ENCODE data around the gene STX17. TPM values are rescaled to one million over a fixed set of nuclear protein-coding genes. Genes with fewer than 3 reads are reported as not detected.

The STX17 gene
- total and polyA plus RNA-seq, 2 of the 13 experiments (the other 11 are each of a cell fraction or from before 2014, with no cell fraction given): 8.3 to 25.7 TPM

- BruUV-seq (replicated peaks): no TSS peak
- Histone ChIP-seq H3K27me3 (ENCODE audit: control insufficient read depth in 1 of 2, insufficient read depth in 2 of 2, low read length in 2 of 2) (no peaks in the 10 kb centered on the region), H3K9me3 (ENCODE audit: low read length) (no peaks in the 10 kb centered on the region), H3K27ac (ENCODE audit: extremely low read length, insufficient read depth, low read length) (no peak overlapping the region), H3K9ac (ENCODE audit: insufficient read depth, low read depth, low read length) (no peak overlapping the region), H4K20me1 (ENCODE audit: insufficient read depth, low read length) (no peaks in the 10 kb centered on the region), H3K4me2 (ENCODE audit: low read depth, low read length) (no peak overlapping the region), H2AFZ (ENCODE audit: low read length) (no peak overlapping the region), H3K36me3 (replicated peaks in 1 of 2; ENCODE audit: control insufficient read depth in 1 of 2, insufficient read depth in 2 of 2, low read length in 2 of 2) (no peaks in the 10 kb centered on the region), H3K4me1 (ENCODE audit: insufficient read depth, low read length) (no peaks in the 10 kb centered on the region), H3K79me2 (ENCODE audit: insufficient read depth, low read length) (no peaks in the 10 kb centered on the region), H3K4me3 (replicated peaks in 1 of 3; ENCODE audit: insufficient read depth in 1 of 3, low read depth in 2 of 3, low read length in 3 of 3) (no peak overlapping the region)
- CTCF ChIA-PET (ENCODE audit: low intra/inter-chr PET ratio, low total read pairs): no interaction called here
- ATAC-seq (no peak), DNase-seq (ENCODE audit: low spot score) (no peak), FAIRE-seq (no peak)
- POLR2A ChIA-PET: no interaction called here
- in situ Hi-C loops (cut with HindIII; ENCODE audit: extremely low pct_ligation_motif_present, low pct_unique_long_range_greater_than_20kb) (no loop called here), intact Hi-C loops (cut with micrococcal nuclease; ENCODE audit: unreplicated experiment) (loop anchor here (1.0 kb wide), 1 partner anchor 38 kb away; no protein-coding TSS in a partner anchor)
- WGBS (ENCODE audit: low lambda C conversion rate): 85% methylated on average over 2 of the region's 2 CpGs
- TF ChIP-seq ZBTB44 (CRISPR knock-in tag; IDR thresholded peaks at IDR 0.05) (no peak), ZNF414 (CRISPR knock-in tag; IDR thresholded peaks at IDR 0.05) (no peak), ZNF225 (CRISPR knock-in tag; IDR thresholded peaks at IDR 0.05) (no peak), MEIS1 (CRISPR knock-in tag; IDR thresholded peaks at IDR 0.05; ENCODE audit: borderline replicate concordance) (no peak), GATAD1 (CRISPR knock-in tag; IDR thresholded peaks at IDR 0.05) (no peak), MAFF (IDR thresholded peaks at IDR 0.05; ENCODE audit: low read depth, low read length) (no peak), GPBP1L1 (CRISPR knock-in tag; IDR thresholded peaks at IDR 0.05) (no peak)
Observed at GRCh38 chr9:99868845-99869244, 37.6 kb upstream of the STX17 start.

Measured in HepG2 (cell line).